OCI-LY7 (cell line): Measurements from ENCODE around the gene PAK6. TPM values are rescaled to one million over a fixed set of nuclear protein-coding genes. Genes with fewer than 3 reads are reported as not detected.

Experiments
- BruUV-seq: library from RNA; stranded (reverse); fragments of 400-500 nt; replicated peaks from 2 replicates; lab custom pipeline; 2021; lab: Mats Ljungman, UMichigan
- CTCF ChIA-PET: fragments of 300-600 bp; sonication (Branson Sonifier 250); formaldehyde crosslinking; loops from one replicate; lab custom pipeline; 2022; ENCODE audit warnings: antibody characterized with exemption; ENCODE audit not compliant: unreplicated experiment; lab: Charles Lee
- POLR2A ChIA-PET: fragments of 300-600 bp; sonication (Branson Sonifier 250); formaldehyde crosslinking; loops from one replicate; lab custom pipeline; 2022; ENCODE audit warnings: antibody characterized with exemption; lab: Charles Lee
- DNase-seq: peaks from one replicate; pipeline ENCODE4 v3.0.0-alpha.2; 2015; ENCODE audit warnings: low spot score
- H2AFZ ChIP-seq: fragments of 200-600 bp; sonication (generic), shearing (Covaris generic); 2 replicates; pipeline ENCODE4 v1.6.1; 2014; ENCODE audit warnings: mild to moderate bottlenecking, antibody characterized with exemption, low read length, moderate library complexity
- H3K27ac ChIP-seq: fragments of 200-600 bp; sonication (generic); 2 replicates; pipeline ENCODE4 v1.5.1; 2014; ENCODE audit warnings: mixed run types, low read depth, mild to moderate bottlenecking, moderate library complexity, low read length, inconsistent platforms; ENCODE audit not compliant: poor library complexity, severe bottlenecking
- H3K36me3 ChIP-seq: fragments of 200-600 bp; sonication (generic); 2 replicates; pipeline ENCODE4 v1.6.1; 2014; ENCODE audit warnings: mild to moderate bottlenecking, antibody characterized with exemption, low read length, moderate library complexity, mixed read lengths; ENCODE audit not compliant: insufficient read depth
- H3K4me1 ChIP-seq: fragments of 200-600 bp; sonication (generic); 2 replicates; pipeline ENCODE4 v1.5.1; 2014; ENCODE audit warnings: mild to moderate bottlenecking, low read length; ENCODE audit not compliant: insufficient read depth, poor library complexity, severe bottlenecking
- H3K4me2 ChIP-seq: fragments of 200-600 bp; sonication (generic); 2 replicates; pipeline ENCODE4 v1.6.1; 2014; ENCODE audit warnings: mild to moderate bottlenecking, low read length
- H3K4me3 ChIP-seq: fragments of 200-600 bp; sonication (generic); 2 replicates; pipeline ENCODE4 v1.5.1; 2014; ENCODE audit warnings: mild to moderate bottlenecking, low read depth, low read length; ENCODE audit not compliant: poor library complexity, severe bottlenecking
- H3K79me2 ChIP-seq: fragments of 200-600 bp; sonication (generic); 2 replicates; pipeline ENCODE4 v1.6.1; 2016; ENCODE audit warnings: low read depth, mild to moderate bottlenecking, low read length, moderate library complexity, mixed read lengths; ENCODE audit not compliant: insufficient read depth
- H3K9me2 ChIP-seq: fragments of 200-600 bp; sonication (generic); 2 replicates; pipeline ENCODE4 v1.6.1; 2016; ENCODE audit warnings: mild to moderate bottlenecking, low read length, mixed read lengths; ENCODE audit not compliant: insufficient read depth
- H3K9me3 ChIP-seq: fragments of 200-600 bp; sonication (generic); 2 replicates; pipeline ENCODE4 v1.6.1; 2014; ENCODE audit warnings: mild to moderate bottlenecking, mixed run types, low read length, mixed read lengths
- H4K20me1 ChIP-seq: fragments of 200-600 bp; sonication (generic); 2 replicates; pipeline ENCODE4 v1.6.1; 2014; ENCODE audit warnings: mild to moderate bottlenecking, antibody characterized with exemption, low read length, moderate library complexity, mixed read lengths; ENCODE audit not compliant: insufficient read depth
- CTCF ChIP-seq: fragments of 200-600 bp; sonication (generic); conservative IDR thresholded peaks from 2 replicates; pipeline ENCODE4 v1.5.1; 2014; ENCODE audit warnings: mild to moderate bottlenecking, antibody characterized with exemption, low read length, moderate library complexity, mixed read lengths
- EZH2phosphoT487 ChIP-seq: fragments of 200-600 bp; sonication (generic); IDR thresholded peaks from 2 replicates; pipeline ENCODE4 v1.6.1; 2018; ENCODE audit warnings: low read depth, borderline replicate concordance, mild to moderate bottlenecking, mixed run types, antibody characterized with exemption, low read length, moderate library complexity, mixed read lengths
- intact Hi-C: fragments of 100-400 bp; cut with micrococcal nuclease; formaldehyde crosslinking; loops from one replicate; pipeline ENCODE4 v1.10.0; 2022; ENCODE audit not compliant: unreplicated experiment
- total RNA-seq, 2 experiments: library from RNA; depleted of rRNA in 1 of 2; stranded (reverse); fragments of >200 nt in 1 of 2; shearing (Covaris generic) in 1 of 2; gene quantifications; 2 replicates each; pipeline ENCODE4 v1.2.3, GENCODE V29; 2014 to 2022

Gene PAK6
- total RNA-seq, 2 experiments from 2014 or later: 0.03 TPM; not detected in 1

- peaks cover 96% of the 10 kb centered on the region for H3K36me3 ChIP-seq
- no TSS peak for BruUV-seq
Measured at GRCh38 chr15:40217166-40217824, 21.6 kb upstream of the PAK6 start.

GRCh38 chr15:40219801-40220200, 19.1 kb upstream of the PAK6 start:
- CTCF ChIA-PET: no interaction called here
- peaks cover 97% of the 10 kb centered on the region for H3K36me3 ChIP-seq
- intact Hi-C loops: loop anchor here (5.0 kb wide), 1 partner anchor 122 kb away; no protein-coding TSS in a partner anchor
- no peaks in the 10 kb centered on the region for H3K4me1 ChIP-seq
- no TSS peak for BruUV-seq
- TF ChIP-seq CTCF (no peak), EZH2phosphoT487 (no peak)
- H3K4me2 ChIP-seq: no peak overlapping the region
- no peak for DNase-seq
- no peak overlapping the region for H3K27ac ChIP-seq
- no peak overlapping the region for H2AFZ ChIP-seq
- H4K20me1 ChIP-seq: 0 out of 2 replicates have a peak, but pooled peaks cover 5% of the 10 kb centered on the region
- H3K4me3 ChIP-seq: no peak overlapping the region
- no peaks in the 10 kb centered on the region for H3K79me2 ChIP-seq
- H3K9me2 ChIP-seq: no peaks in the 10 kb centered on the region
- no peaks in the 10 kb centered on the region for H3K9me3 ChIP-seq
- POLR2A ChIA-PET: no interaction called here

More at GRCh38 chr15:40217166-40217824, 21.6 kb upstream of the PAK6 start:
- Histone ChIP-seq H3K4me3 (no peak overlapping the region), H2AFZ (no peak overlapping the region), H3K4me1 (no peaks in the 10 kb centered on the region), H3K9me2 (no peaks in the 10 kb centered on the region), H3K4me2 (no peak overlapping the region), H4K20me1 (0 out of 2 replicates have a peak, but pooled peaks cover 5% of the 10 kb centered on the region), H3K27ac (no peak overlapping the region), H3K9me3 (no peaks in the 10 kb centered on the region), H3K79me2 (no peaks in the 10 kb centered on the region)
- intact Hi-C loops: loop anchor here (1.0 to 5.0 kb wide), 3 partner anchors 57 to 172 kb away; no protein-coding TSS in a partner anchor
- CTCF ChIA-PET: interaction anchor here (0.6 to 1.1 kb wide), 6 partner anchors 18 to 173 kb away, joined by 3 to 6 read pairs (median 3); no protein-coding TSS in a partner anchor
- TF ChIP-seq CTCF (peak; percentile 90), EZH2phosphoT487 (no peak)
- DNase-seq: peak; percentile 77
- POLR2A ChIA-PET: interaction anchor here (0.6 to 2.4 kb wide), 7 partner anchors 9 to 170 kb away, joined by 3 to 16 read pairs (median 4); no protein-coding TSS in a partner anchor

- no peak for DNase-seq
- POLR2A ChIA-PET: interaction anchor here (0.6 kb wide), 1 partner anchor 49 kb away, joined by 3 read pairs; no protein-coding TSS in a partner anchor
- H3K4me1 ChIP-seq: no peaks in the 10 kb centered on the region
- 0 out of 2 replicates have a peak, but pooled peaks cover 5% of the 10 kb centered on the region for H4K20me1 ChIP-seq
- no peaks in the 10 kb centered on the region for H3K9me3 ChIP-seq
- H3K9me2 ChIP-seq: no peaks in the 10 kb centered on the region
- CTCF ChIA-PET: no interaction called here
- intact Hi-C loops: no loop called here
- H2AFZ ChIP-seq: no peak overlapping the region
- no peak overlapping the region for H3K27ac ChIP-seq
- peaks cover 99% of the 10 kb centered on the region for H3K36me3 ChIP-seq
- no peak overlapping the region for H3K4me2 ChIP-seq
- no peaks in the 10 kb centered on the region for H3K79me2 ChIP-seq
- H3K4me3 ChIP-seq: no peak overlapping the region
- TF ChIP-seq EZH2phosphoT487 (no peak), CTCF (no peak)
- BruUV-seq: no TSS peak
Measured at GRCh38 chr15:40222131-40222530, 16.7 kb upstream of the PAK6 start.
